Esophagus muscularis mucosa (tissue), 4 donors: ENCODE measurements around the gene AKAP9. TPM values are rescaled to one million over a fixed set of nuclear protein-coding genes. Genes with fewer than 3 reads are reported as not detected.

ENCODE experiments used
- DNase-seq: peaks from one replicate; pipeline ENCODE4 v3.0.0-alpha.2; 2017; ENCODE audit errors: extremely low spot score
- H3K27ac ChIP-seq, 4 donors: fragments of 200-600 bp; sonication (generic); replicated peaks in 1 of 4; 1 replicate in 3 of 4; 2 replicates in 1 of 4; pipeline ENCODE4 v1.5.1; 2016 to 2019; ENCODE audit warnings: mild to moderate bottlenecking in 1 of 4
- H3K27me3 ChIP-seq, 4 donors: fragments of 200-600 bp; sonication (generic); one replicate each; pipeline versions ENCODE4 v1.5.1 to v1.6.0; 2016 to 2019
- H3K36me3 ChIP-seq, 4 donors: fragments of 200-600 bp; sonication (generic); one replicate each; pipeline ENCODE4 v1.5.1; 2016 to 2019
- H3K4me1 ChIP-seq, 4 donors: fragments of 200-600 bp; sonication (generic); one replicate each; pipeline ENCODE4 v1.5.1; 2016 to 2019
- H3K4me3 ChIP-seq, 4 donors: fragments of 200-600 bp; sonication (generic); 1 replicate in 2 of 4; 2 replicates in 2 of 4; pipeline ENCODE4 v1.5.1; 2016 to 2019; ENCODE audit warnings: mild to moderate bottlenecking in 4 of 4, moderate library complexity in 1 of 4
- H3K9me3 ChIP-seq, 4 donors: fragments of 200-600 bp; sonication (generic); 1 replicate in 3 of 4; 2 replicates in 1 of 4; pipeline ENCODE4 v1.5.1; 2016 to 2019
- EP300 ChIP-seq: sonication (generic); formaldehyde crosslinking; IDR thresholded peaks from one replicate; pipeline ENCODE4 v1.6.1; 2017; ENCODE audit warnings: antibody characterized with exemption
- POLR2A ChIP-seq: fragments of 450-650 bp; IDR thresholded peaks from one replicate; pipeline ENCODE4 v1.6.1; 2017; ENCODE audit warnings: antibody characterized with exemption, moderate library complexity, mild to moderate bottlenecking, low read depth
- POLR2AphosphoS5 ChIP-seq, 2 donors: sonication (generic); formaldehyde crosslinking; IDR thresholded peaks; one replicate each; pipeline ENCODE4 v1.6.1; 2017; ENCODE audit warnings: antibody characterized with exemption in 2 of 2
- WGBS: methylation state at CpG from one replicate; pipeline ENCODE4 v1.1.5; 2018; 5-methylcytosine and 5-hydroxymethylcytosine counted together
- intact Hi-C: fragments of 100-400 bp; cut with DNase I; formaldehyde crosslinking; loops from one replicate; pipeline ENCODE4 v1.15.1; 2023
- total RNA-seq, 4 donors: library from RNA; depleted of rRNA; stranded (reverse); fragments of >200 nt; gene quantifications; one replicate each; pipeline versions ENCODE4 v1.1.0 to v1.2.1, GENCODE V29; 2016
- TF ChIP-seq, protein P1 (sequence below), 3 experiments: fragments of 200-600 bp in 2 of 3; fragments of 450-650 bp in 1 of 3; sonication (generic) in 2 of 3; IDR thresholded peaks; one replicate each; pipeline ENCODE4 v1.5.1; 2017 to 2019; ENCODE audit warnings: antibody characterized with exemption in 3 of 3, mild to moderate bottlenecking in 2 of 3, moderate library complexity in 1 of 3

The AKAP9 gene
- total RNA-seq, 4 donors from 2014 or later, result 33.6 to 60.2 (median 39.3) TPM

DNA sequence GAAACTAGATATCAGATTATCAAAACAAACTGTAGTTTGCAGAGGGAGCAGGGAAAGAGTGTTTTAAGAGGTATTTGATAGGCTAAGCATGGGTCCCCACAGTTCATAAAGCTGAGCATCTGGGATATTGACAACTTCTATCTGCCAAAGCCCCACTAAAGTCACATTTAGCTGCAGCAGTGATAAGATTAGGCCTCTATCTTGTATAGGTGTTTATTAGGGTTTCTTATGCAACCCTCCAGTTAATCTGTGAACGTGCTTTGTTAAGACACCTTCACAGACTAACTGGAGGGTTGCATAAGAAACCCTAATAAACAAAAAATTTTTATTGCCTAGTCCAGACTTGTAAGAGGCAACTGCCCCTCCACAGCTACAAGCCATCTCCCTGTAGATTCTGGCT is 115.6 kb downstream of the AKAP9 start:
- Histone ChIP-seq H3K27me3 (no peaks in the 10 kb centered on the region), H3K36me3 (peaks cover 0 to 14% (median 2%) of the 10 kb centered on the region in 4 donors), H3K4me3 (no peak overlapping the region), H3K27ac (peak overlapping the region; percentile 4 to 59 (median 26)), H3K4me1 (peaks cover 9 to 28% (median 26%) of the 10 kb centered on the region in 4 donors), H3K9me3 (no peaks in the 10 kb centered on the region)
- intact Hi-C loops, result loop anchor here (10.0 kb wide), 1 partner anchor 171 kb away; the partner anchor contains the start of gene MTERF1
- no peak for TF ChIP-seq POLR2AphosphoS5 (IDR thresholded peaks at IDR 0.05)
- TF ChIP-seq, protein P1, sequence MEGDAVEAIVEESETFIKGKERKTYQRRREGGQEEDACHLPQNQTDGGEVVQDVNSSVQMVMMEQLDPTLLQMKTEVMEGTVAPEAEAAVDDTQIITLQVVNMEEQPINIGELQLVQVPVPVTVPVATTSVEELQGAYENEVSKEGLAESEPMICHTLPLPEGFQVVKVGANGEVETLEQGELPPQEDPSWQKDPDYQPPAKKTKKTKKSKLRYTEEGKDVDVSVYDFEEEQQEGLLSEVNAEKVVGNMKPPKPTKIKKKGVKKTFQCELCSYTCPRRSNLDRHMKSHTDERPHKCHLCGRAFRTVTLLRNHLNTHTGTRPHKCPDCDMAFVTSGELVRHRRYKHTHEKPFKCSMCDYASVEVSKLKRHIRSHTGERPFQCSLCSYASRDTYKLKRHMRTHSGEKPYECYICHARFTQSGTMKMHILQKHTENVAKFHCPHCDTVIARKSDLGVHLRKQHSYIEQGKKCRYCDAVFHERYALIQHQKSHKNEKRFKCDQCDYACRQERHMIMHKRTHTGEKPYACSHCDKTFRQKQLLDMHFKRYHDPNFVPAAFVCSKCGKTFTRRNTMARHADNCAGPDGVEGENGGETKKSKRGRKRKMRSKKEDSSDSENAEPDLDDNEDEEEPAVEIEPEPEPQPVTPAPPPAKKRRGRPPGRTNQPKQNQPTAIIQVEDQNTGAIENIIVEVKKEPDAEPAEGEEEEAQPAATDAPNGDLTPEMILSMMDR (IDR thresholded peaks at IDR 0.05), result no peak
- no peak for TF ChIP-seq EP300
- no peak for TF ChIP-seq POLR2A
- no peak for DNase-seq
- WGBS, result 79% methylated on average over 1 of the region's 1 CpG

DNA sequence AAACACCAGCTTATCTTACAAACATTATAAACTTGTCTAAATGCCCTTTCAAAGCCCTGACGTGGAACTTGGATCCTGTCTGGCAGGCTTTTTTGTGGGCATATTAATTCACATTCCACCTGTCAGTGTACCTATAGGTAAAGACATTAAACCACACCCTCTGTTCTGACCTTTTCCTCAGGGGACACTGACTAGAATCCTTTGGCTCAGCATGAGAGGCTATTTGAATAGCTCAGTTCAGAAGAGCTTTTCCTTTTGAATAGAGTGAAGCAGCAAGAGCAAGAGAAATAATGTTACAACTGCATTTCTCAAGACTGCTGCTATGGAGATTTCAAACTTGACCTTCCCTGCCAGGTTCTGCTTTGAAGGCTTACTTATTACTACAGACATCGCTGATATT is 116.7 kb downstream of the AKAP9 start:
- DNase-seq, result no peak
- H3K27ac ChIP-seq, result peak overlapping the region; percentile 16 to 59 (median 49)
- intact Hi-C loops, result loop anchor here (10.0 kb wide), 1 partner anchor 173 kb away; the partner anchor contains the start of gene MTERF1
- H3K4me1 ChIP-seq, result peaks cover 9 to 35% (median 29%) of the 10 kb centered on the region in 4 donors
- no peak overlapping the region for H3K4me3 ChIP-seq
- TF ChIP-seq POLR2A, result no peak
- no peak for TF ChIP-seq EP300
- TF ChIP-seq, protein P1 (IDR thresholded peaks at IDR 0.05), result no peak
- no peak for TF ChIP-seq POLR2AphosphoS5 (IDR thresholded peaks at IDR 0.05)
- 56% methylated on average over 2 of the region's 2 CpGs for WGBS
- H3K9me3 ChIP-seq, result no peaks in the 10 kb centered on the region
- H3K27me3 ChIP-seq, result no peaks in the 10 kb centered on the region
- peaks cover 0 to 19% (median 2%) of the 10 kb centered on the region in 4 donors for H3K36me3 ChIP-seq

DNA sequence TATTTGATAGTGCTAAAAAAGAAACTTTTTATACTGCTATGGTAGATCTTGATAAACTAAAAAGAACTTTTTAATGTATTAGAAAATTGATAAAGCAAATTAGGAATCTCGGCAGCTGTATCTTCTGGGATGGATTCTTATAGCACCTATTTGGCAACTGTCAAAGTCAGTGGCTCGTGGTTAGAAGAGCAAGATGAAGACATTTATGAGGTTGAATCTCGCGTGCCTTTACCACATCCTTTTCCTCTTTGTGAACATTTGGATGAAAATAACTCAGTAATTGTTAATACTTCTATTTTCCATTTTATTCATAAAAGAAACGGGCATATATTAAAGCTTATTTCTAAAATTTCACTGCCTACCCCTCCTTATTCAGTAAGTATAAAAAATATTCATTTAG is 117.4 kb downstream of the AKAP9 start:
- 74% methylated on average over 5 of the region's 5 CpGs for WGBS
- intact Hi-C loops, result loop anchor here (10.0 kb wide), 1 partner anchor 173 kb away; the partner anchor contains the start of gene MTERF1

DNA sequence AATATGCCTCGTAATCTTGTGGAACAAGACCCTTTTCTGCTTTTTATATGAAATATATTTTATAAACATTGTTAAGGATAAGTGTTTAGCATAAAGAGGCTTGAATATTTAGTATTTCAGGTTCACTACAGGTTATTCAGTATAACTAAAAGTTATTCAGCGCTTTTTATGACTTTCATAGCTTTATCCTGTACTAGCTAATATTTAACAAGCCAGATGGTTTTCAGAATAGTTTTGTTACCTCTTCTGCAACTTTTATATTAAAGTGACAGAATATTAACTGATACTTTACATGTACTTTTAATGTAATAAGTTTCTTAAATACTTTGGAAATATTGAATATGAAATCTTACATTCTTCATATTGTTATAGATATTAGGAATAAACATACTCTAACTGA is 118.2 kb downstream of the AKAP9 start:
- TF ChIP-seq, protein P1 (IDR thresholded peaks at IDR 0.05), result no peak
- TF ChIP-seq POLR2AphosphoS5 (IDR thresholded peaks at IDR 0.05), result no peak
- no peak for TF ChIP-seq POLR2A
- no peak for TF ChIP-seq EP300
- WGBS, result 80% methylated on average over 2 of the region's 2 CpGs
- intact Hi-C loops, result loop anchor here (10.0 kb wide), 1 partner anchor 174 kb away; the partner anchor contains the start of gene MTERF1
- DNase-seq, result no peak
- peaks cover 9 to 39% (median 31%) of the 10 kb centered on the region in 4 donors for H3K4me1 ChIP-seq
- H3K4me3 ChIP-seq, result no peak overlapping the region
- no peaks in the 10 kb centered on the region for H3K27me3 ChIP-seq
- no peak overlapping the region for H3K27ac ChIP-seq
- H3K9me3 ChIP-seq, result no peaks in the 10 kb centered on the region
- peaks cover 0 to 23% (median under 1%) of the 10 kb centered on the region in 4 donors for H3K36me3 ChIP-seq

More for the DNA sequence above, 117.4 kb downstream of the AKAP9 start:
- TF ChIP-seq EP300 (no peak), POLR2A (no peak), POLR2AphosphoS5 (IDR thresholded peaks at IDR 0.05) (no peak)
- TF ChIP-seq, protein P1 (IDR thresholded peaks at IDR 0.05), result no peak
- Histone ChIP-seq H3K4me1 (peaks cover 9 to 39% (median 31%) of the 10 kb centered on the region in 4 donors), H3K4me3 (no peak overlapping the region), H3K27me3 (no peaks in the 10 kb centered on the region), H3K27ac (peak overlapping the region in 3 of 4 donors; percentile 48 to 59 (median 50)), H3K36me3 (peaks cover 0 to 21% (median 2%) of the 10 kb centered on the region in 4 donors), H3K9me3 (no peaks in the 10 kb centered on the region)
- DNase-seq, result no peak
